Neural crest cell (in vitro differentiated cells): ENCODE measurements around the gene BCAT1. TPM values are rescaled to one million over a fixed set of nuclear protein-coding genes. Genes with fewer than 3 reads are reported as not detected.

ENCODE experiments used
- DNase-seq: peaks from one replicate; pipeline ENCODE4 v3.0.0; 2021; ENCODE audit warnings: low read depth, mixed read lengths, low spot score
- H3K27ac Mint-ChIP-seq: one replicate; pipeline ENCODE4 v1.8.0; 2021; ENCODE audit warnings: mild to moderate bottlenecking, mixed read lengths; ENCODE audit not compliant: unreplicated experiment
- H3K27me3 Mint-ChIP-seq: 2 replicates; pipeline ENCODE4 v1.8.0; 2021; ENCODE audit warnings: low read depth, mild to moderate bottlenecking, mixed read lengths
- H3K36me3 Mint-ChIP-seq: 2 replicates; pipeline ENCODE4 v1.8.0; 2021; ENCODE audit warnings: low read depth, mild to moderate bottlenecking, mixed read lengths
- H3K4me1 Mint-ChIP-seq: 2 replicates; pipeline ENCODE4 v1.8.0; 2021; ENCODE audit warnings: mixed read lengths
- H3K4me3 Mint-ChIP-seq: one replicate; pipeline ENCODE4 v1.8.0; 2021; ENCODE audit warnings: mild to moderate bottlenecking, mixed read lengths
- H3K9me3 Mint-ChIP-seq: 2 replicates; pipeline ENCODE4 v1.8.0; 2021; ENCODE audit warnings: mixed read lengths
- total RNA-seq: library from RNA; stranded (reverse); gene quantifications from 2 replicates; pipeline ENCODE4 v1.2.1, GENCODE V29; 2021
- TF ChIP-seq, protein P1 (sequence below): fragments of 200-600 bp; sonication (generic); conservative IDR thresholded peaks from 2 replicates; pipeline ENCODE4 v1.5.0; 2021; ENCODE audit warnings: antibody characterized with exemption, mild to moderate bottlenecking

Gene BCAT1
- total RNA-seq, 1 donor from 2014 or later, result 199 TPM

DNA sequence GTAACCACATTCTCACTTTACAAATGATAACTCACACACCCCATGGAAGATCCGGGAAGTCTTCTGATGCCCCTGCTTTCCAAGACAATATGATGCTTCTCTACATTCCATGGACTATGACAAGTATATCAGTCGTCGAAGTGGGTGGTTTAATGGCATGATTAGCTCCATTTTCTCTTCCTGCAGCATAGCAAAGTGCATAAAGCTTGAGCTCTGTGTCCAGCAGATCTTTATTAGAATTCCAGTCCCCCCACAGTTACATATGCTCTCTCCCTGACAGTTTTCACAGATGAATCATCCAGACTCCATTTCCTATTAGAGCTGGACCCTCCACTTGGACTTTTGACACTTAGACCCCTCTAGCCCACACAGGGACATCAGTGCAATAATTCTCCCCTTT is 174.9 kb downstream of the BCAT1 start:
- TF ChIP-seq, protein P1, sequence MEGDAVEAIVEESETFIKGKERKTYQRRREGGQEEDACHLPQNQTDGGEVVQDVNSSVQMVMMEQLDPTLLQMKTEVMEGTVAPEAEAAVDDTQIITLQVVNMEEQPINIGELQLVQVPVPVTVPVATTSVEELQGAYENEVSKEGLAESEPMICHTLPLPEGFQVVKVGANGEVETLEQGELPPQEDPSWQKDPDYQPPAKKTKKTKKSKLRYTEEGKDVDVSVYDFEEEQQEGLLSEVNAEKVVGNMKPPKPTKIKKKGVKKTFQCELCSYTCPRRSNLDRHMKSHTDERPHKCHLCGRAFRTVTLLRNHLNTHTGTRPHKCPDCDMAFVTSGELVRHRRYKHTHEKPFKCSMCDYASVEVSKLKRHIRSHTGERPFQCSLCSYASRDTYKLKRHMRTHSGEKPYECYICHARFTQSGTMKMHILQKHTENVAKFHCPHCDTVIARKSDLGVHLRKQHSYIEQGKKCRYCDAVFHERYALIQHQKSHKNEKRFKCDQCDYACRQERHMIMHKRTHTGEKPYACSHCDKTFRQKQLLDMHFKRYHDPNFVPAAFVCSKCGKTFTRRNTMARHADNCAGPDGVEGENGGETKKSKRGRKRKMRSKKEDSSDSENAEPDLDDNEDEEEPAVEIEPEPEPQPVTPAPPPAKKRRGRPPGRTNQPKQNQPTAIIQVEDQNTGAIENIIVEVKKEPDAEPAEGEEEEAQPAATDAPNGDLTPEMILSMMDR, result no peak
- Mint-ChIP-seq H3K27me3 (no peaks in the 10 kb centered on the region), H3K4me1 (peaks cover 56% of the 10 kb centered on the region), H3K27ac (no peak overlapping the region), H3K9me3 (peaks cover 5% of the 10 kb centered on the region), H3K4me3 (no peak overlapping the region), H3K36me3 (no peaks in the 10 kb centered on the region)
- DNase-seq, result no peak

DNA sequence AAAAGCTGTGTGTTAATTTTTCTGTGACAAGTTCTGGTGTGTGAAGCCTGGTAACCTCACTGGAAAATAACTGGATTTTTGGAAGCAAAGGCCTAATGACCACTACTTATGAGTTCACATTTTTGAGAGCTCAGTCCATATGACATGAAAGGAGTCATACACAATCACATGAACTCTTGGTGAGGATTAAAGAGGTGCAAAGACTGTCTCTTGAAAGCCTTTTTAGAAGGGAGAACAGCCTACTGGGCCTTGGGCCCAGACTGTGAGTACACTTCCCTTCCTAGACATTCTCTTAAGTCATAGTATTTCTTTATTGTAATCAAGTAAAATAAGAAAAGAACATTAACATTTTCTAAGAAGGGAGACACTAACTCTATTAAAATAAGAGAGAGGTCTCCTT is 176.1 kb downstream of the BCAT1 start:
- TF ChIP-seq, protein P1, result no peak
- peaks cover 49% of the 10 kb centered on the region for H3K4me1 Mint-ChIP-seq
- DNase-seq, result no peak

GRCh38 chr12:24770821-24771220 is 178.1 kb downstream of the BCAT1 start:
- TF ChIP-seq, protein P1, result no peak
- no peak overlapping the region for H3K4me3 Mint-ChIP-seq
- H3K4me1 Mint-ChIP-seq, result peaks cover 33% of the 10 kb centered on the region
- no peak overlapping the region for H3K27ac Mint-ChIP-seq
- DNase-seq, result no peak
- no peaks in the 10 kb centered on the region for H3K27me3 Mint-ChIP-seq
- H3K36me3 Mint-ChIP-seq, result no peaks in the 10 kb centered on the region
- peaks cover 8% of the 10 kb centered on the region for H3K9me3 Mint-ChIP-seq

More for the DNA sequence above, 176.1 kb downstream of the BCAT1 start:
- no peaks in the 10 kb centered on the region for H3K36me3 Mint-ChIP-seq
- no peak overlapping the region for H3K27ac Mint-ChIP-seq
- no peak overlapping the region for H3K4me3 Mint-ChIP-seq
- no peaks in the 10 kb centered on the region for H3K27me3 Mint-ChIP-seq
- H3K9me3 Mint-ChIP-seq, result peaks cover 5% of the 10 kb centered on the region

GRCh38 chr12:24770334-24770733 is 178.6 kb downstream of the BCAT1 start:
- Mint-ChIP-seq H3K36me3 (peaks cover 5% of the 10 kb centered on the region), H3K4me1 (peaks cover 29% of the 10 kb centered on the region), H3K27ac (no peak overlapping the region), H3K4me3 (no peak overlapping the region), H3K27me3 (no peaks in the 10 kb centered on the region), H3K9me3 (peaks cover 10% of the 10 kb centered on the region)
- DNase-seq, result no peak
- TF ChIP-seq, protein P1, result no peak

DNA sequence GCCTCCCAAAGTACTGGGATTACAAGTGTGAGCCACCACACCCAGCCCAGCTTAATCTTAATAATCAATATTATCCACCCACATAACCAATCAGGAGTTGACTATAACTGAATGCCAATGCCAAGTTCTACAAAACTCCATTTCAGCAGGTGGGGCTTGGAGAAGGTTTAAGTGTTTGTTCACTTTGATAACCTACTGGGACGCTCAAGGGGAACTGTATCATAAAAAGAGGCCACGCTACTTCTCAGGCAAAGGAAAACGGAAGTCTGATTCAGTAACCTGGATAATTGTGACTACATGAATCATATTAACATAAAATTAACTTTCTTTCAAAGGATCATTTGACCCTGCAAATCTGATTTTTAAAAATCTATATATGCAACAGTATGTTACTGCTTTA is 179.2 kb downstream of the BCAT1 start:
- Mint-ChIP-seq H3K27me3 (no peaks in the 10 kb centered on the region), H3K4me1 (peaks cover 23% of the 10 kb centered on the region), H3K27ac (no peak overlapping the region), H3K9me3 (peaks cover 14% of the 10 kb centered on the region), H3K36me3 (peaks cover 6% of the 10 kb centered on the region), H3K4me3 (no peak overlapping the region)
- DNase-seq, result no peak
- TF ChIP-seq, protein P1, result no peak

DNA sequence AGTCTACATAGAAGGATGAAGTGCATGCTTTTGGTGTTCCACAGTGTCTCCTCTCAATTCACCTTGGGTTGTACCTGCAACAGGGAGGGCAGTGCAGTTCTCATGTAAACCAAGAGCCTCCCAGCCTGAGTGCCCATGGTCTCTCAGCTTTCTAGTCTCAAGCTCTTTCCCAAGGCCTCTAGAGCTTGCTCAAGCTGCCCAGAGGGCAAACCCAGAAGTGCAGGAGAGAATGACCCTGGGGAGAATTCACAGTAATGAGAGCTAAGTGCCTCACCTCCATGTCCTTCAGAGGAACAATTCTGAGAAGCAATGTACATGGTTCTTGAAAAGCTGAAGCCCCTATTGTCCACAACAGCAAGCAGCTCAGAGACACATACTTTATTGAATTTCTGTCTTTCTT is 180.5 kb downstream of the BCAT1 start:
- H3K36me3 Mint-ChIP-seq, result peaks cover 6% of the 10 kb centered on the region
- no peak for DNase-seq
- no peak overlapping the region for H3K4me3 Mint-ChIP-seq
- H3K4me1 Mint-ChIP-seq, result peaks cover 16% of the 10 kb centered on the region
- H3K27me3 Mint-ChIP-seq, result no peaks in the 10 kb centered on the region
- peaks cover 20% of the 10 kb centered on the region for H3K9me3 Mint-ChIP-seq
- H3K27ac Mint-ChIP-seq, result no peak overlapping the region
- TF ChIP-seq, protein P1, result no peak
